ENCODE data around the gene NCOA6. TPM values are rescaled to one million over a fixed set of nuclear protein-coding genes. Genes with fewer than 3 reads are reported as not detected.
A peak's percentile ranks its signal among the peaks of the same experiment; 100 is the strongest.

Gene NCOA6
- total RNA-seq, 1 donor from 2014 or later: 21.1 TPM

DNA sequence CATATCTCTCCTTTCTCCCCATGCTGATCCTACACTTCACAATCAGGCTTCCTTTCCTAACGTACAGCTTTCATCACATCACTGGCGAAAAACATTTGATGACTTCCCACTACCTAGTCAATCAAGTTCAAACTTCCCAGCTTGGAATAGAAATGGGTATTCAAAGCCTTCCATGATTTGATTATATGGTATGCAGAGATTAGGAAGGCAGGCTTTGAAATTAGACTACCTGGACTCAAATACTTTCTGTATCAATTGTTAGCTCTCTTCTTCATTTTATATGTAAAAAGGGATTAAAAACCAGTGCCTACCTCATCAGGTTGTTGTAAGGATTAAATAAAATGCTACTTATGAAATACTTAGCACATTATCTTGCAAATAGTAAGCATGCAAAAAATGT lies 7.7 kb downstream of the NCOA6 start:
- Histone ChIP-seq H4K20me1 (ENCODE audit: insufficient read depth, low read length) (peaks cover 88% of the 10 kb centered on the region), H3K9ac (ENCODE audit: low read length) (no peak overlapping the region), H3K79me2 (ENCODE audit: insufficient read depth, low read length) (peaks cover 99% of the 10 kb centered on the region), H3K9me3 (ENCODE audit: insufficient read depth, low read depth, low read length) (no peaks in the 10 kb centered on the region), H2AFZ (ENCODE audit: low read depth, low read length) (no peak overlapping the region), H3K27ac (ENCODE audit: low read depth, low read length) (no peak overlapping the region), H3K4me3 (ENCODE audit: insufficient read depth, low read depth, low read length) (no peak overlapping the region), H3K4me1 (ENCODE audit: insufficient read depth, low read length) (peaks cover 3% of the 10 kb centered on the region), H3K36me3 (ENCODE audit: insufficient read depth, low read length) (no peaks in the 10 kb centered on the region), H3K27me3 (ENCODE audit: insufficient read depth, low read length) (no peaks in the 10 kb centered on the region), H3K4me2 (ENCODE audit: low read length) (no peak overlapping the region)
- peaks cover 19% of the 10 kb centered on the region for H3K4me1 Mint-ChIP-seq (ENCODE audit: low read depth, unreplicated experiment)
- H3K4me3 Mint-ChIP-seq (ENCODE audit: unreplicated experiment): no peak overlapping the region
- no peak overlapping the region for H3K27ac Mint-ChIP-seq (ENCODE audit: unreplicated experiment)
- H3K36me3 Mint-ChIP-seq (ENCODE audit: low read depth, unreplicated experiment): peaks cover 8% of the 10 kb centered on the region
- no peaks in the 10 kb centered on the region for H3K9me3 Mint-ChIP-seq (ENCODE audit: unreplicated experiment)
- no peak for FAIRE-seq
- DNase-seq (ENCODE audit: low read depth): no peak
- H3K27me3 Mint-ChIP-seq (ENCODE audit: low read depth, unreplicated experiment): no peaks in the 10 kb centered on the region
- TF ChIP-seq, protein P1, sequence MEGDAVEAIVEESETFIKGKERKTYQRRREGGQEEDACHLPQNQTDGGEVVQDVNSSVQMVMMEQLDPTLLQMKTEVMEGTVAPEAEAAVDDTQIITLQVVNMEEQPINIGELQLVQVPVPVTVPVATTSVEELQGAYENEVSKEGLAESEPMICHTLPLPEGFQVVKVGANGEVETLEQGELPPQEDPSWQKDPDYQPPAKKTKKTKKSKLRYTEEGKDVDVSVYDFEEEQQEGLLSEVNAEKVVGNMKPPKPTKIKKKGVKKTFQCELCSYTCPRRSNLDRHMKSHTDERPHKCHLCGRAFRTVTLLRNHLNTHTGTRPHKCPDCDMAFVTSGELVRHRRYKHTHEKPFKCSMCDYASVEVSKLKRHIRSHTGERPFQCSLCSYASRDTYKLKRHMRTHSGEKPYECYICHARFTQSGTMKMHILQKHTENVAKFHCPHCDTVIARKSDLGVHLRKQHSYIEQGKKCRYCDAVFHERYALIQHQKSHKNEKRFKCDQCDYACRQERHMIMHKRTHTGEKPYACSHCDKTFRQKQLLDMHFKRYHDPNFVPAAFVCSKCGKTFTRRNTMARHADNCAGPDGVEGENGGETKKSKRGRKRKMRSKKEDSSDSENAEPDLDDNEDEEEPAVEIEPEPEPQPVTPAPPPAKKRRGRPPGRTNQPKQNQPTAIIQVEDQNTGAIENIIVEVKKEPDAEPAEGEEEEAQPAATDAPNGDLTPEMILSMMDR (IDR thresholded peaks at IDR 0.05; ENCODE audit: insufficient read depth, low read depth, low read length): no peak

DNA sequence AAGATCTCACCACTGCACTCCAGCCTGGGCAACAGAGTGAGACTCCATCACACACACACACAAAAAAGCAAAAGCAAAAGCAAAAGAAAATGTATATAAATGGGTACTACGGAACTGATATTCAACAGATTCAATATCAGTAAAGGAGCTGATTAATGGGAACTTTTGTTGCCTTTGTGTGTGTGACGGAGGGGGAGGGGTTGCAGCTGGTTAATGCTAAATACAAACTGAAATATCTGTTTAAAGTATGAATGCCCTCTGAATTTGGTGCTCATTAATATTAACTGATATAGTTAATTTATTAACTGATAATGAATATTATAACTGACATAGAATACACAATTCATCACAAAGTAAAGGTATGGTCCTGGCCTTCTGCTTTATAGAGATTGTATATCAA lies 8.4 kb downstream of the NCOA6 start:
- Histone ChIP-seq H3K36me3 (ENCODE audit: insufficient read depth, low read length) (no peaks in the 10 kb centered on the region), H3K79me2 (ENCODE audit: insufficient read depth, low read length) (peaks cover 99% of the 10 kb centered on the region), H3K9ac (ENCODE audit: low read length) (no peak overlapping the region), H3K27ac (ENCODE audit: low read depth, low read length) (no peak overlapping the region), H3K27me3 (ENCODE audit: insufficient read depth, low read length) (no peaks in the 10 kb centered on the region), H2AFZ (ENCODE audit: low read depth, low read length) (no peak overlapping the region), H3K4me3 (ENCODE audit: insufficient read depth, low read depth, low read length) (no peak overlapping the region), H3K4me2 (ENCODE audit: low read length) (no peak overlapping the region), H3K4me1 (ENCODE audit: insufficient read depth, low read length) (peaks cover 3% of the 10 kb centered on the region), H4K20me1 (ENCODE audit: insufficient read depth, low read length) (peaks cover 87% of the 10 kb centered on the region), H3K9me3 (ENCODE audit: insufficient read depth, low read depth, low read length) (no peaks in the 10 kb centered on the region)
- H3K36me3 Mint-ChIP-seq (ENCODE audit: low read depth, unreplicated experiment): peaks cover 3% of the 10 kb centered on the region
- H3K4me1 Mint-ChIP-seq (ENCODE audit: low read depth, unreplicated experiment): peaks cover 13% of the 10 kb centered on the region
- no peak overlapping the region for H3K27ac Mint-ChIP-seq (ENCODE audit: unreplicated experiment)
- no peak overlapping the region for H3K4me3 Mint-ChIP-seq (ENCODE audit: unreplicated experiment)
- no peak for FAIRE-seq
- DNase-seq (ENCODE audit: low read depth): no peak
- H3K9me3 Mint-ChIP-seq (ENCODE audit: unreplicated experiment): no peaks in the 10 kb centered on the region
- TF ChIP-seq, protein P1 (IDR thresholded peaks at IDR 0.05; ENCODE audit: insufficient read depth, low read depth, low read length): no peak
- no peak for TF ChIP-seq EZH2 (IDR thresholded peaks at IDR 0.05; ENCODE audit: insufficient read depth, low read length)
- no peaks in the 10 kb centered on the region for H3K27me3 Mint-ChIP-seq (ENCODE audit: low read depth, unreplicated experiment)

DNA sequence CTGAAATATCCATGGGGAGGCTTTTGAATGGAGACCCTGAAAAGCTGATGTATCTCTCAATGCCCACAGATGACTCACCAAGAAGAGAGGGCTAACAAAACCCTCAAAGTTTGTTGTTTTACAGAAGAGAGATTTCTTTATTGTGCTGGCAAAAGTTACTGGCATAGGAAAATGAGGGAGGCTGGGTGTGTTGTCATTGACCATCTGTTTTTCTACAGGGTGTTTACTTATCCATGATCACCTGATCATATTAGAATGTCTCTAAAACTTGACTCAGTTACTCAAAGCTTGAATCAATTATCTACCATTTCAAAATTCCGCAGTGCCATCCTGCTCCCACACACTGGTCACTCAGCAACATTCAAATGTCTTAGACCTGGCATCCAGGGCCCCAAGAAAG lies 9.8 kb downstream of the NCOA6 start:
- no peaks in the 10 kb centered on the region for H3K36me3 ChIP-seq (ENCODE audit: insufficient read depth, low read length)
- TF ChIP-seq, protein P1 (IDR thresholded peaks at IDR 0.05; ENCODE audit: insufficient read depth, low read depth, low read length): no peak
- TF ChIP-seq EZH2 (IDR thresholded peaks at IDR 0.05; ENCODE audit: insufficient read depth, low read length): no peak
- no peaks in the 10 kb centered on the region for H3K27me3 Mint-ChIP-seq (ENCODE audit: low read depth, unreplicated experiment)
- H3K9me3 Mint-ChIP-seq (ENCODE audit: unreplicated experiment): no peaks in the 10 kb centered on the region
- no peak overlapping the region for H3K4me2 ChIP-seq (ENCODE audit: low read length)
- peak overlapping the region; percentile 41 for H3K4me3 Mint-ChIP-seq (ENCODE audit: unreplicated experiment)
- DNase-seq (ENCODE audit: low read depth) (no peak), FAIRE-seq (no peak)
- H3K4me1 Mint-ChIP-seq (ENCODE audit: low read depth, unreplicated experiment): peaks cover 9% of the 10 kb centered on the region
- no peak overlapping the region for H3K27ac ChIP-seq (ENCODE audit: low read depth, low read length)
- H3K27me3 ChIP-seq (ENCODE audit: insufficient read depth, low read length): no peaks in the 10 kb centered on the region
- no peak overlapping the region for H2AFZ ChIP-seq (ENCODE audit: low read depth, low read length)
- H3K4me3 ChIP-seq (ENCODE audit: insufficient read depth, low read depth, low read length): no peak overlapping the region
- H3K4me1 ChIP-seq (ENCODE audit: insufficient read depth, low read length): peaks cover 3% of the 10 kb centered on the region
- H3K9ac ChIP-seq (ENCODE audit: low read length): no peak overlapping the region
- H3K36me3 Mint-ChIP-seq (ENCODE audit: low read depth, unreplicated experiment): no peaks in the 10 kb centered on the region
- peaks cover 99% of the 10 kb centered on the region for H3K79me2 ChIP-seq (ENCODE audit: insufficient read depth, low read length)
- no peaks in the 10 kb centered on the region for H3K9me3 ChIP-seq (ENCODE audit: insufficient read depth, low read depth, low read length)
- no peak overlapping the region for H3K27ac Mint-ChIP-seq (ENCODE audit: unreplicated experiment)
- peaks cover 86% of the 10 kb centered on the region for H4K20me1 ChIP-seq (ENCODE audit: insufficient read depth, low read length)
